Osteocyte (in vitro differentiated cells): ENCODE data around the gene FHIT. TPM values are rescaled to one million over a fixed set of nuclear protein-coding genes. Genes with fewer than 3 reads are reported as not detected.

ENCODE experiments used
- DNase-seq: peaks from one replicate; pipeline ENCODE4 v3.0.0; 2021; ENCODE audit warnings: mixed read lengths; ENCODE audit not compliant: unreplicated experiment; ENCODE audit errors: extremely low spot score
- H3K27ac Mint-ChIP-seq: one replicate; pipeline ENCODE4 v1.8.0; 2021; ENCODE audit warnings: mild to moderate bottlenecking, mixed read lengths; ENCODE audit not compliant: unreplicated experiment
- H3K27me3 Mint-ChIP-seq: one replicate; pipeline ENCODE4 v1.8.0; 2021; ENCODE audit warnings: mixed read lengths; ENCODE audit not compliant: unreplicated experiment
- H3K36me3 Mint-ChIP-seq: one replicate; pipeline ENCODE4 v1.8.0; 2021; ENCODE audit warnings: mixed read lengths; ENCODE audit not compliant: unreplicated experiment
- H3K4me1 Mint-ChIP-seq: one replicate; pipeline ENCODE4 v1.8.0; 2021; ENCODE audit warnings: mixed read lengths; ENCODE audit not compliant: unreplicated experiment
- H3K4me3 Mint-ChIP-seq: one replicate; pipeline ENCODE4 v1.8.0; 2021; ENCODE audit warnings: mild to moderate bottlenecking, moderate library complexity, mixed read lengths; ENCODE audit not compliant: unreplicated experiment
- H3K9me3 Mint-ChIP-seq: one replicate; pipeline ENCODE4 v1.8.0; 2021; ENCODE audit warnings: mixed read lengths; ENCODE audit not compliant: unreplicated experiment
- CTCF ChIP-seq: fragments of 200-600 bp; sonication (generic); IDR thresholded peaks from 2 replicates; pipeline ENCODE4 v1.5.0; 2021; ENCODE audit warnings: antibody characterized with exemption, mild to moderate bottlenecking, moderate library complexity
- total RNA-seq: library from RNA; stranded (reverse); gene quantifications from 2 replicates; pipeline ENCODE4 v1.2.1, GENCODE V29; 2021

The FHIT gene
- total RNA-seq, 1 donor from 2014 or later, result 2.3 TPM

GRCh38 chr3:60229502-60229901 is 1021.8 kb downstream of the FHIT start:
- Mint-ChIP-seq H3K27ac (no peak overlapping the region), H3K27me3 (peaks cover 5% of the 10 kb centered on the region), H3K4me3 (no peak overlapping the region), H3K9me3 (no peaks in the 10 kb centered on the region), H3K36me3 (no peaks in the 10 kb centered on the region), H3K4me1 (peaks cover 4% of the 10 kb centered on the region)
- TF ChIP-seq CTCF, result no peak
- DNase-seq, result no peak

- no peak for TF ChIP-seq CTCF
- Mint-ChIP-seq H3K9me3 (no peaks in the 10 kb centered on the region), H3K36me3 (no peaks in the 10 kb centered on the region), H3K4me1 (peaks cover 4% of the 10 kb centered on the region), H3K27ac (no peak overlapping the region), H3K4me3 (no peak overlapping the region), H3K27me3 (peaks cover 5% of the 10 kb centered on the region)
- DNase-seq, result no peak
These were observed 1022.4 kb downstream of the FHIT start for GRCh38 chr3:60228823-60229222.

GRCh38 chr3:60226912-60227311 is 1024.3 kb downstream of the FHIT start:
- Mint-ChIP-seq H3K4me1 (peaks cover 4% of the 10 kb centered on the region), H3K9me3 (no peaks in the 10 kb centered on the region), H3K27ac (no peak overlapping the region), H3K27me3 (no peaks in the 10 kb centered on the region), H3K4me3 (no peak overlapping the region), H3K36me3 (no peaks in the 10 kb centered on the region)
- no peak for DNase-seq
- no peak for TF ChIP-seq CTCF

- no peak overlapping the region for H3K27ac Mint-ChIP-seq
- H3K9me3 Mint-ChIP-seq, result no peaks in the 10 kb centered on the region
- H3K4me3 Mint-ChIP-seq, result no peak overlapping the region
- no peaks in the 10 kb centered on the region for H3K27me3 Mint-ChIP-seq
- TF ChIP-seq CTCF, result no peak
- peaks cover 4% of the 10 kb centered on the region for H3K4me1 Mint-ChIP-seq
- H3K36me3 Mint-ChIP-seq, result no peaks in the 10 kb centered on the region
- no peak for DNase-seq
These were observed 1025.4 kb downstream of the FHIT start for GRCh38 chr3:60225848-60226247.

GRCh38 chr3:60220768-60221167 is 1030.5 kb downstream of the FHIT start:
- no peaks in the 10 kb centered on the region for H3K36me3 Mint-ChIP-seq

More at GRCh38 chr3:60220768-60221167, 1030.5 kb downstream of the FHIT start:
- DNase-seq, result no peak
- H3K27me3 Mint-ChIP-seq, result no peaks in the 10 kb centered on the region
- H3K4me3 Mint-ChIP-seq, result no peak overlapping the region
- no peaks in the 10 kb centered on the region for H3K9me3 Mint-ChIP-seq
- no peaks in the 10 kb centered on the region for H3K4me1 Mint-ChIP-seq
- no peak overlapping the region for H3K27ac Mint-ChIP-seq
- TF ChIP-seq CTCF, result no peak
